Suprapubic skin (tissue), 4 donors: ENCODE data around the gene SPIB.

Experiments used
- CTCF ChIP-seq, 2 donors: fragments of 200-600 bp in 1 of 2; fragments of 450-650 bp in 1 of 2; sonication (generic) in 1 of 2; IDR thresholded peaks; one replicate each; pipeline ENCODE4 v1.5.1; 2016 to 2019; ENCODE audit warnings: antibody characterized with exemption in 2 of 2, mild to moderate bottlenecking in 1 of 2, moderate library complexity in 1 of 2
- EP300 ChIP-seq: sonication (generic); formaldehyde crosslinking; IDR thresholded peaks from one replicate; pipeline ENCODE4 v1.6.1; 2017; ENCODE audit warnings: antibody characterized with exemption
- POLR2A ChIP-seq, 2 donors: fragments of 450-650 bp; IDR thresholded peaks; one replicate each; pipeline ENCODE4 v1.6.1; 2017; ENCODE audit warnings: antibody characterized with exemption in 2 of 2, mild to moderate bottlenecking in 2 of 2, moderate library complexity in 2 of 2
- POLR2AphosphoS5 ChIP-seq, 3 donors: sonication (generic); formaldehyde crosslinking; IDR thresholded peaks; one replicate each; pipeline ENCODE4 v1.6.1; 2017; ENCODE audit warnings: antibody characterized with exemption in 3 of 3

- TF ChIP-seq POLR2A (IDR thresholded peaks at IDR 0.05) (no peak), CTCF (IDR thresholded peaks at IDR 0.05) (no peak), EP300 (no peak), POLR2AphosphoS5 (IDR thresholded peaks at IDR 0.05) (no peak)
These were observed 30.9 kb upstream of the SPIB start for GRCh38 chr19:50387868-50388245.
